Body of pancreas (tissue), 4 donors: ENCODE data around the gene EBF3. TPM values are rescaled to one million over a fixed set of nuclear protein-coding genes. Genes with fewer than 3 reads are reported as not detected.

Experiments used
- ATAC-seq: fragments of 150-250 bp; one replicate; pipeline ENCODE4 v1.9.1; 2016
- DNase-seq, 4 donors: peaks; one replicate each; pipeline ENCODE4 v3.0.0-alpha.2; 2019
- H3K27ac ChIP-seq, 4 donors: fragments of 200-600 bp; sonication (generic); 1 replicate in 3 of 4; 2 replicates in 1 of 4; pipeline versions ENCODE4 v1.5.1 to v1.6.1; 2016 to 2019; ENCODE audit warnings: mild to moderate bottlenecking in 1 of 4, mixed read lengths in 1 of 4, moderate library complexity in 1 of 4
- H3K27me3 ChIP-seq, 2 donors: fragments of 200-600 bp; sonication (generic); one replicate each; pipeline ENCODE4 v1.6.0; 2016; ENCODE audit warnings: mild to moderate bottlenecking in 1 of 2
- H3K36me3 ChIP-seq, 2 donors: fragments of 200-600 bp; sonication (generic); replicated peaks in 1 of 2; 2 replicates each; pipeline ENCODE4 v1.5.1; 2016; ENCODE audit warnings: low read depth in 2 of 2; ENCODE audit not compliant: insufficient read depth in 1 of 2
- H3K4me1 ChIP-seq: fragments of 200-600 bp; sonication (generic); one replicate; pipeline ENCODE4 v1.6.0; 2016
- H3K4me3 ChIP-seq, 2 donors: fragments of 200-600 bp; sonication (generic); 1 replicate in 1 of 2; 2 replicates in 1 of 2; pipeline ENCODE4 v1.5.1; 2016 to 2019
- H3K9me3 ChIP-seq, 3 donors: fragments of 200-600 bp; sonication (generic); 1 replicate in 2 of 3; 2 replicates in 1 of 3; pipeline ENCODE4 v1.5.1; 2016
- CTCF ChIP-seq, 7 experiments: fragments of 450-650 bp in 4 of 7; fragments of 200-600 bp in 3 of 7; sonication (generic) in 3 of 7; IDR thresholded peaks; one replicate each; pipeline ENCODE4 v1.5.1; 2016 to 2019; ENCODE audit warnings: antibody characterized with exemption in 7 of 7
- POLR2A ChIP-seq, 3 donors: fragments of 450-650 bp; IDR thresholded peaks; one replicate each; pipeline ENCODE4 v1.6.1; 2016; ENCODE audit warnings: antibody characterized with exemption in 3 of 3, mild to moderate bottlenecking in 2 of 3
- WGBS, 2 donors: methylation state at CpG; one replicate each; pipeline ENCODE4 v1.1.5; 2017; 5-methylcytosine and 5-hydroxymethylcytosine counted together
- intact Hi-C: fragments of 100-400 bp; cut with DNase I; formaldehyde crosslinking; loops from one replicate; pipeline ENCODE4 v1.15.1; 2023
- total RNA-seq, 2 donors: library from RNA; depleted of rRNA; stranded (reverse); fragments of >200 nt; gene quantifications; one replicate each; pipeline ENCODE4 v1.1.0, GENCODE V29; 2016

Gene EBF3
- total RNA-seq, 2 donors from 2014 or later, result 2.3 to 4.6 TPM

- intact Hi-C loops, result no loop called here
- WGBS, 2 donors, result 96 to 97% methylated on average over 7 to 8 of the region's 8 CpGs
- no peaks in the 10 kb centered on the region for H3K27me3 ChIP-seq
- DNase-seq, result no peak
- no peaks in the 10 kb centered on the region for H3K36me3 ChIP-seq
- no peaks in the 10 kb centered on the region for H3K9me3 ChIP-seq
- ATAC-seq, result no peak
- H3K4me3 ChIP-seq, result no peak overlapping the region
- TF ChIP-seq CTCF (IDR thresholded peaks at IDR 0.05) (no peak), POLR2A (IDR thresholded peaks at IDR 0.05) (no peak)
- no peaks in the 10 kb centered on the region for H3K4me1 ChIP-seq
- H3K27ac ChIP-seq, result no peak overlapping the region
Observed at GRCh38 chr10:129831150-129831549, 132.9 kb downstream of the EBF3 start.

GRCh38 chr10:129825826-129826225 lies 138.2 kb downstream of the EBF3 start:
- TF ChIP-seq CTCF (IDR thresholded peaks at IDR 0.05), result no peak
- TF ChIP-seq POLR2A (IDR thresholded peaks at IDR 0.05), result no peak
- no peaks in the 10 kb centered on the region for H3K4me1 ChIP-seq
- no peak overlapping the region for H3K27ac ChIP-seq
- H3K4me3 ChIP-seq, result no peak overlapping the region
- no peaks in the 10 kb centered on the region for H3K9me3 ChIP-seq
- DNase-seq (no peak), ATAC-seq (no peak)
- H3K27me3 ChIP-seq, result no peaks in the 10 kb centered on the region
- H3K36me3 ChIP-seq, result no peaks in the 10 kb centered on the region
- WGBS, 2 donors, result 87 to 91% methylated on average over 3 of the region's 3 CpGs
- intact Hi-C loops, result no loop called here

GRCh38 chr10:129825221-129825620 lies 138.9 kb downstream of the EBF3 start:
- no peaks in the 10 kb centered on the region for H3K9me3 ChIP-seq
- no peaks in the 10 kb centered on the region for H3K27me3 ChIP-seq
- no peak overlapping the region for H3K27ac ChIP-seq
- no peak for DNase-seq
- intact Hi-C loops, result no loop called here
- TF ChIP-seq POLR2A (IDR thresholded peaks at IDR 0.05) (no peak), CTCF (IDR thresholded peaks at IDR 0.05) (no peak)
- WGBS, 2 donors, result 80 to 93% methylated on average over 5 of the region's 5 CpGs
- H3K4me3 ChIP-seq, result no peak overlapping the region
- no peak for ATAC-seq
- H3K36me3 ChIP-seq, result no peaks in the 10 kb centered on the region
- H3K4me1 ChIP-seq, result no peaks in the 10 kb centered on the region

- no peak for TF ChIP-seq POLR2A (IDR thresholded peaks at IDR 0.05)
- no peak for TF ChIP-seq CTCF (IDR thresholded peaks at IDR 0.05)
- no peaks in the 10 kb centered on the region for H3K36me3 ChIP-seq
- DNase-seq (no peak), ATAC-seq (no peak)
- no peak overlapping the region for H3K27ac ChIP-seq
- intact Hi-C loops, result no loop called here
- peaks cover 1% of the 10 kb centered on the region for H3K4me1 ChIP-seq
- H3K27me3 ChIP-seq, result no peaks in the 10 kb centered on the region
- 83 to 91% methylated on average over 3 of the region's 3 CpGs for WGBS, 2 donors
- no peaks in the 10 kb centered on the region for H3K9me3 ChIP-seq
- no peak overlapping the region for H3K4me3 ChIP-seq
Observed at GRCh38 chr10:129820451-129820850, 143.6 kb downstream of the EBF3 start.

GRCh38 chr10:129816656-129817045 lies 147.4 kb downstream of the EBF3 start:
- WGBS, 2 donors, result 80 to 87% methylated on average over 3 to 8 of the region's 8 CpGs
- Histone ChIP-seq H3K4me3 (no peak overlapping the region), H3K36me3 (no peaks in the 10 kb centered on the region), H3K9me3 (no peaks in the 10 kb centered on the region), H3K27ac (no peak overlapping the region), H3K27me3 (no peaks in the 10 kb centered on the region), H3K4me1 (peaks cover 14% of the 10 kb centered on the region)
- intact Hi-C loops, result no loop called here
- no peak for ATAC-seq
- no peak for DNase-seq
- no peak for TF ChIP-seq POLR2A (IDR thresholded peaks at IDR 0.05)
- TF ChIP-seq CTCF (IDR thresholded peaks at IDR 0.05), result no peak
